GM12878 (cell line): Measurements from ENCODE around the gene DOCK9. TPM values are rescaled to one million over a fixed set of nuclear protein-coding genes. Genes with fewer than 3 reads are reported as not detected.

Experiments
- ATAC-seq: fragments of 200-7000 bp; cut with Tn5 transposase; 3 replicates; pipeline ENCODE4 v1.9.1; 2020; ENCODE audit warnings: mild to moderate bottlenecking, moderate library complexity
- BruUV-seq: library from RNA; stranded (reverse); fragments of 400-500 nt; replicated peaks from 2 replicates; lab custom pipeline; 2021; lab: Mats Ljungman, UMichigan
- CTCF ChIA-PET: fragments of 300-600 bp; sonication (Branson Sonifier 250); formaldehyde crosslinking; extraction: SDS; loops from one replicate; lab custom pipeline; 2021; ENCODE audit warnings: inconsistent platforms; lab: Yijun Ruan, JAX
- POLR2A ChIA-PET: fragments of 350-600 bp; formaldehyde crosslinking; extraction: SDS; loops from one replicate; lab custom pipeline; 2021; ENCODE audit warnings: inconsistent platforms; lab: Charles Lee
- RAD21 ChIA-PET: fragments of 300-600 bp; sonication (Branson Sonifier 250); formaldehyde crosslinking; loops from one replicate; lab custom pipeline; 2023; ENCODE audit warnings: antibody characterized with exemption; ENCODE audit not compliant: unreplicated experiment; lab: Charles Lee
- SMC1A ChIA-PET: fragments of 300-600 bp; sonication (Branson Sonifier 250); formaldehyde crosslinking; loops from one replicate; lab custom pipeline; 2023; ENCODE audit not compliant: unreplicated experiment, uncharacterized antibody; lab: Charles Lee
- DNase-seq: peaks from one replicate; pipeline ENCODE4 v3.0.0-alpha.2; 2011; ENCODE audit warnings: low read depth, low spot score
- FAIRE-seq: peaks from 3 replicates; lab custom pipeline; 2011; peaks lifted over from hg19 to GRCh38; lab: Jason Lieb, UNC
- H2AFZ ChIP-seq: 2 replicates; pipeline ENCODE4 v1.6.0; 2011; ENCODE audit warnings: low read depth, low read length, control low read depth; ENCODE audit not compliant: control insufficient read depth
- H3K27ac ChIP-seq: 2 replicates; pipeline ENCODE4 v1.5.1; 2011; ENCODE audit warnings: control low read depth; ENCODE audit not compliant: control insufficient read depth, insufficient read depth
- H3K27me3 ChIP-seq, 2 experiments: replicated peaks in 1 of 2; 2 replicates each; pipeline versions ENCODE4 v1.6.0 to v1.6.1; 2011; ENCODE audit warnings: low read length in 1 of 2; ENCODE audit not compliant: control insufficient read depth in 2 of 2, insufficient read depth in 2 of 2
- H3K36me3 ChIP-seq, 2 experiments: 2 replicates each; pipeline ENCODE4 v1.5.1; 2011; ENCODE audit warnings: low read length in 1 of 2; ENCODE audit not compliant: control insufficient read depth in 2 of 2, insufficient read depth in 2 of 2
- H3K4me1 ChIP-seq: 2 replicates; pipeline ENCODE4 v1.6.1; 2011; ENCODE audit warnings: mild to moderate bottlenecking, low read length, moderate library complexity, mixed read lengths; ENCODE audit not compliant: control insufficient read depth, insufficient read depth
- H3K4me2 ChIP-seq: 2 replicates; pipeline ENCODE4 v1.6.0; 2011; ENCODE audit warnings: control low read depth; ENCODE audit not compliant: control insufficient read depth, insufficient read depth
- H3K4me3 ChIP-seq: fragments of 200-600 bp; sonication (generic); 2 replicates; pipeline ENCODE4 v1.5.1; 2016
- H3K79me2 ChIP-seq: 2 replicates; pipeline ENCODE4 v1.6.0; 2011; ENCODE audit warnings: low read length; ENCODE audit not compliant: control insufficient read depth, insufficient read depth
- H3K9ac ChIP-seq: 2 replicates; pipeline ENCODE4 v1.8.0; 2011; ENCODE audit warnings: low read length, control low read depth, mixed read lengths; ENCODE audit not compliant: control insufficient read depth, insufficient read depth
- H3K9me3 ChIP-seq: replicated peaks from 3 replicates; pipeline ENCODE4 v1.5.1; 2011; ENCODE audit warnings: mild to moderate bottlenecking, low read length; ENCODE audit not compliant: control insufficient read depth, insufficient read depth
- H4K20me1 ChIP-seq: 2 replicates; pipeline ENCODE4 v1.6.0; 2011; ENCODE audit not compliant: control insufficient read depth, insufficient read depth
- BCL11A ChIP-seq: IDR thresholded peaks from 2 replicates; pipeline ENCODE4 v1.6.1; 2011; ENCODE audit warnings: low read depth, low read length
- CHD2 ChIP-seq: IDR thresholded peaks from 2 replicates; pipeline ENCODE4 v1.6.1; 2011; ENCODE audit warnings: low read depth, low read length, improper control_type of control experiment, borderline replicate concordance
- EGR1 ChIP-seq, 2 experiments: IDR thresholded peaks; 1 replicate in 1 of 2; 2 replicates in 1 of 2; pipeline ENCODE4 v1.6.1; 2011 to 2012; ENCODE audit warnings: low read depth in 2 of 2, low read length in 2 of 2, borderline replicate concordance in 1 of 2, mild to moderate bottlenecking in 1 of 2, moderate library complexity in 1 of 2
- MEF2B ChIP-seq: fragments of 450-650 bp; IDR thresholded peaks from 2 replicates; pipeline ENCODE4 v1.6.1; 2018; ENCODE audit warnings: mild to moderate bottlenecking, moderate library complexity; ENCODE audit not compliant: partially characterized antibody, poor library complexity, severe bottlenecking
- MYB ChIP-seq: fragments of 150-350 bp; IDR thresholded peaks from 2 replicates; pipeline ENCODE4 v1.6.1; 2014; ENCODE audit warnings: mild to moderate bottlenecking, low read depth, low read length, borderline replicate concordance
- NR2F1 ChIP-seq: fragments of 450-650 bp; conservative IDR thresholded peaks from 2 replicates; pipeline ENCODE4 v1.6.1; 2017; ENCODE audit warnings: mild to moderate bottlenecking
- PAX5 ChIP-seq: IDR thresholded peaks from 2 replicates; pipeline ENCODE4 v1.6.1; 2011; ENCODE audit warnings: low read depth, low read length, borderline replicate concordance
- PRDM15 ChIP-seq: fragments of 450-650 bp; formaldehyde crosslinking; IDR thresholded peaks from 2 replicates; pipeline ENCODE4 v1.4.0; 2020; ENCODE audit warnings: mild to moderate bottlenecking, moderate library complexity
- SIN3A ChIP-seq: IDR thresholded peaks from 2 replicates; pipeline ENCODE4 v1.6.1; 2012; ENCODE audit warnings: low read depth, low read length, improper control_type of control experiment
- SMAD5 ChIP-seq: IDR thresholded peaks from 2 replicates; pipeline ENCODE4 v1.6.1; 2016; ENCODE audit warnings: antibody characterized with exemption, low read depth
- TCF12 ChIP-seq: IDR thresholded peaks from 2 replicates; pipeline ENCODE4 v1.6.1; 2011; ENCODE audit warnings: low read depth, mild to moderate bottlenecking, low read length
- ZSCAN29 ChIP-seq: fragments of 450-650 bp; IDR thresholded peaks from 2 replicates; pipeline ENCODE4 v1.6.1; 2017; ENCODE audit warnings: mild to moderate bottlenecking, moderate library complexity
- WGBS: methylation state at CpG from one replicate; pipeline ENCODE4 v1.1.6; 2016; ENCODE audit warnings: low lambda C conversion rate; ENCODE audit not compliant: insufficient replicate concordance, insufficient coverage; ENCODE audit errors: missing lambda C conversion rate; 5-methylcytosine and 5-hydroxymethylcytosine counted together
- in situ Hi-C: fragments of 300-500 bp; cut with MboI; formaldehyde crosslinking; loops from 9 replicates; pipeline ENCODE4 v1.14.3; 2018; ENCODE audit warnings: mixed read lengths
- intact Hi-C: fragments of 100-400 bp; cut with micrococcal nuclease; formaldehyde crosslinking; loops from one replicate; pipeline ENCODE4 v1.14.2; 2022; ENCODE audit not compliant: unreplicated experiment
- polyA plus RNA-seq, 11 experiments: library from polyadenylated mRNA; depleted of rRNA in 4 of 11; unstranded in 6 of 11; stranded (reverse) in 5 of 11; fragments of >200 nt; fragmentation: Nextera tagmentation in 4 of 11; fragmentation: Illumina TruSeq in 1 of 11; extraction: Ambion mirVana in 4 of 11; extraction: Trizol in 1 of 11; gene quantifications; 1 replicate in 1 of 11; 2 replicates in 10 of 11; pipeline versions ENCODE4 v1.2.1 to v1.2.3, GENCODE V29; 2011 to 2016; ENCODE audit warnings: inconsistent platforms in 2 of 11, missing spikeins in 2 of 11, low read depth in 1 of 11
- total RNA-seq, 4 experiments: library from RNA; depleted of rRNA in 3 of 4; stranded (reverse); fragments of >200 nt in 3 of 4; fragmentation: Illumina TruSeq in 1 of 4; extraction: Trizol in 1 of 4; gene quantifications; 2 replicates each; pipeline versions ENCODE4 v1.2.1 to v1.2.3, GENCODE V29; 2013 to 2021
- TF ChIP-seq, protein P1 (sequence below): IDR thresholded peaks from 2 replicates; pipeline ENCODE4 v1.6.1; 2012; ENCODE audit warnings: low read depth, low read length, improper control_type of control experiment

DOCK9 gene
- total and polyA plus RNA-seq, 10 of the 15 experiments (the other 5 are each of a cell fraction or from before 2014, with no cell fraction given) = 0.09 to 2.9 (median 0.74) TPM

DNA sequence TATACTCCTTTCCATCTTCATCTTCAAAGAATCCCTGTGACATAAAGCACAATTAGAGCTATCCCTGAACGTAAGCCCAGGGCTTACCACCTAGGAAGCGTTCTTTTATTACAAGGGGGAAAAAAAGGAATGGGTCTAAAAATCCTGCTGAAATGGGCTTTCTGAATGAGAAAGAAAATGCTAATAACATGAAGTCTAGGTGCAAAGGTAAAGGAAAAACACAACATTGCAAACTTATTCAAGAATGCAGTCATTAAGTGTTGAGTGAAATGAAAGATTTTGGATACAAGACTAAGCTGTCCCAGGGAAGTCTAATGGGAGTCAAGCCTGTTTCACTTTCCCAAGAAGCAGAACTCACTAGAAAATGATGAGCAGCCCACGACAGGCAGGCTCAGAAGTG is 170.1 kb downstream of the DOCK9 start:
- ChIA-PET RAD21 (no interaction called here), SMC1A (interaction anchor here (1.6 kb wide), 1 partner anchor 19 kb away, joined by 5 read pairs; no protein-coding TSS in a partner anchor), POLR2A (no interaction called here), CTCF (interaction anchor here (1.1 to 1.5 kb wide), 2 partner anchors 12 to 33 kb away, joined by 6 to 7 read pairs; no protein-coding TSS in a partner anchor)
- no peak for TF ChIP-seq CHD2
- no peak for TF ChIP-seq MEF2B
- no peak for TF ChIP-seq SMAD5
- no peak for TF ChIP-seq EGR1 (IDR thresholded peaks at IDR 0.05; ENCODE audit: borderline replicate concordance in 1 of 2, low read depth in 2 of 2, low read length in 2 of 2)
- TF ChIP-seq NR2F1 = no peak
- TF ChIP-seq MYB = no peak
- TF ChIP-seq PAX5 = no peak
- TF ChIP-seq SIN3A = no peak
- TF ChIP-seq TCF12 = no peak
- no peak for TF ChIP-seq PRDM15 (CRISPR knock-in tag)
- no peak for TF ChIP-seq ZSCAN29
- no peak for TF ChIP-seq BCL11A
- TF ChIP-seq, protein P1, sequence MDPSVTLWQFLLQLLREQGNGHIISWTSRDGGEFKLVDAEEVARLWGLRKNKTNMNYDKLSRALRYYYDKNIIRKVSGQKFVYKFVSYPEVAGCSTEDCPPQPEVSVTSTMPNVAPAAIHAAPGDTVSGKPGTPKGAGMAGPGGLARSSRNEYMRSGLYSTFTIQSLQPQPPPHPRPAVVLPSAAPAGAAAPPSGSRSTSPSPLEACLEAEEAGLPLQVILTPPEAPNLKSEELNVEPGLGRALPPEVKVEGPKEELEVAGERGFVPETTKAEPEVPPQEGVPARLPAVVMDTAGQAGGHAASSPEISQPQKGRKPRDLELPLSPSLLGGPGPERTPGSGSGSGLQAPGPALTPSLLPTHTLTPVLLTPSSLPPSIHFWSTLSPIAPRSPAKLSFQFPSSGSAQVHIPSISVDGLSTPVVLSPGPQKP = no peak
- in situ Hi-C loops (no loop called here), intact Hi-C loops (no loop called here)
- no peaks in the 10 kb centered on the region for H3K36me3 ChIP-seq
- FAIRE-seq (no peak), ATAC-seq (no peak), DNase-seq (no peak)
- H3K9me3 ChIP-seq = no peaks in the 10 kb centered on the region
- no TSS peak for BruUV-seq
- H3K27ac ChIP-seq = no peak overlapping the region
- H3K4me2 ChIP-seq = no peak overlapping the region
- H3K9ac ChIP-seq = no peak overlapping the region
- H3K4me1 ChIP-seq = no peaks in the 10 kb centered on the region
- no peaks in the 10 kb centered on the region for H3K79me2 ChIP-seq
- no peaks in the 10 kb centered on the region for H3K27me3 ChIP-seq
- H4K20me1 ChIP-seq = no peaks in the 10 kb centered on the region
- H2AFZ ChIP-seq = no peak overlapping the region
- no peak overlapping the region for H3K4me3 ChIP-seq
- WGBS = 46% methylated on average over 3 of the region's 3 CpGs
